GM19438 (cell line): ENCODE results near the gene DNAJC10.
"Not testable (repeated sequence)": the region's sequence is repeated elsewhere in the genome, so short reads cannot be mapped to it uniquely, and the experiment has no call there.

Experiments used
- ATAC-seq: cut with Tn5 transposase; IDR thresholded peaks from one replicate; pipeline ENCODE4 v1.9.1; 2021; ENCODE audit warnings: low read depth; ENCODE audit not compliant: unreplicated experiment

DNAJC10 gene

GRCh38 chr2:182718459-182718858, 2.4 kb downstream of the DNAJC10 start:
- ATAC-seq: no peak

DNA sequence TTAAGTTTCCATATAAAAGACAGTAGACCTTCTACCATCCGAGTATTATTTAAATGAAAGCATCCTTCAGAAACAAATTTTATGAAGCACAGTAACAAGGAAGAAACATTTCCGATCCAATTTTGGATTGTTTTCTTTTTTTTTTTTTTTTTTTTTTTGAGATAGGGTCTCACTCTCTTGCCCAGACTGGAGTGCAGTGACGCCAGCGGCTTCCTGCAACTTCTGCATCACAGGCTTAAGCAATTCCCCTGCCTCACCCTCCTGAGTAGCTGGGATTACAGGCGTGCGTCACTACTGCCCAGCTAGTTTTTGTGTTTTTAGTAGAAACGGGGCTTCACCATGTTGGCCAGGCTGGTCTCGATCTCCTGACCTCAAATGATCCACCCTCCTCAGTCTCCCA, 3.1 kb downstream of the DNAJC10 start:
- not testable (repeated sequence) for ATAC-seq

DNA sequence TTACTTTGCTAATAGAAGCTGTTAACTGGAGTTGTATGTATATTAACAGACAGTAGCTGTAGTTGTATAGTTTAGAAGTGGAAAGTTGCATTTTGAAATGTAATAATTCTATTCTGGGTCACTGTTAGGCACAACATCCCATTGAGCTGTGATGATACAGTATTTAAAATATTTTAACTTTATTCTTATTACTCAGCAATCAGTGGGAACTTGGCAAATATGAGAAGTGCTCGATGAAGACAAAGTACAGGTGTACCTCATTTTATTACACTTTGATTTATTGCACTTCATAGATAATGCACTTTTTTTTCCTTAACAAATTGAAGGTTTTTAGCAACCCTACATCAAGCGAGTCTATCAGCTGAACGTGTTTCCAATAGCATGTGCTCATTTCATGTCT, 8.6 kb downstream of the DNAJC10 start:
- ATAC-seq: no peak

- ATAC-seq: no peak
Observed at GRCh38 chr2:182726473-182726872, 10.4 kb downstream of the DNAJC10 start.

DNA sequence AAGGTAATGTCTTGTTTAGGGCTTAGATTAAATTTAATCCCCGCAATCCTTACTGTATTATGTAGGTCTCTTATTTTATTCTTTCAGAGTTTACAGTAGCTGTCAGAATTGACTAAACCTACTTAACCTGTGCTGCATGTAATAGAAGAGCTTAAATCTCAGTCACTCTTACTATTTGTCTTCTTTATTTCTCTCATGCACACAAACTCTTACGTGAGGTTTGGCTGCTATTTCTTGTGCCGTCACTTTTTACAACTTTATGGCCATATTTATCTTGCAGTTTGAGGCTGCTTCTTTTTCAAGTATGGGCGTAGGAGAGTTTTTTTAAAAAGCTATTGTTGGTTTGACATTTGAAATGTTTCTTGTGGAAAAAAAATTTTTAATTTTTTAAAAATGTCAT, 12.0 kb downstream of the DNAJC10 start:
- ATAC-seq: no peak

- no peak for ATAC-seq
Observed at GRCh38 chr2:182729710-182730339, 13.8 kb downstream of the DNAJC10 start.

GRCh38 chr2:182730486-182730885, 14.4 kb downstream of the DNAJC10 start:
- ATAC-seq: no peak

DNA sequence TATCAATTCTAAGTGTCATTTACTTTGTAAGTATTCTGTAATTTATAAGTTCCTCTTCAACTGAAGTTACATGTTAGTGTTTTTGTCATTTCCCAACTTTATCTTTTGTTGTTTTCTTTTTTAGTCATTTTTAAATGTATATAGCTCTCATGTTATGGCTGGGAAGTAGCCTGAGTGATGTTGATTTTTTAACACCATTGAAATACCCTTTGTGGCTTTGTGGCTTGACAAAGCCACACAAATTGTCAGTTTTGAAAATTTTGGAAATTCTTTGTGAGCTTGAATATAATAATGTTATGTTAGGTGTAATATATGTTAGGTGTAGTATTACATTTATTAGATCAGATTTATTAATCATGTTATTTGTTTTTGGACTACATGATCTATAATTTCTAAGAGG, 16.7 kb downstream of the DNAJC10 start:
- no peak for ATAC-seq

GRCh38 chr2:182733572-182733971, 17.5 kb downstream of the DNAJC10 start:
- ATAC-seq: no peak

DNA sequence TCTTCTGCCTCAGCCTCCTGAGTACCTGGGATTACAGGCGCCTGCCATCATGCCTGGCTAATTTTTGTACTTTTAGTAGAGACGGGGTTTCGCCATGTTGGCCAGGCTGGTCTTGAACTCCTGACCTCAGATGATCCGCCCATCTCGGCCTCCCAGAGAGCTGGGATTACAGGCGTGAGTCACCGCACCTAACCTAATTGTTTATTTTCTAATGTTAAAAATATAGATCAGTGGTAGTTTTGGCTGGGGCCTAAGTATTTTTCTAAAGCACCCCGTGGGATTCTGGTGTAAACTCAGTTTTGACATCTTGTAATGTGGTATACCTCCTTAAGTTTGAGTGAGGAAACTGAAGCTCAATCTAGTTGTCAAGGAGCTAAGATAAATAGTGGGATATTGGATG, 20.8 kb downstream of the DNAJC10 start:
- ATAC-seq: not testable (repeated sequence)

DNA sequence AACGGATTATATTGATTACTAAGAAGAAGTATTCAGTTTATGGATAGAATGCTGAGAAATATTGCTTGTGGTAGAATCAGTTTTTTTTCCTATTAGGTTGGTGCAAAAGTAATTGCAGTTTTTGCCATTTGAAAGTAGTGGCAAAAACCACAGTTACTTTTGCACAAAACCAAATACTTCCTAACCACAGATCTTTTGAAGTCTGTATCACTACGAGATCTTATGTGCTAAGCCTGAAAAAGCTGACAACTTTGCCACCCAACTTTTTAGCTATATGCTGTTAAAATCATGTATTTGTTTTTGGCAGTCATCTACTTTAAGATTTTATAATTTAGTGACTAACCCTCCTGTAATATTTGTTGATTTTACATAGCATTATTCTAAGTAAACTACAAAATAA, 24.6 kb downstream of the DNAJC10 start:
- no peak for ATAC-seq

DNA sequence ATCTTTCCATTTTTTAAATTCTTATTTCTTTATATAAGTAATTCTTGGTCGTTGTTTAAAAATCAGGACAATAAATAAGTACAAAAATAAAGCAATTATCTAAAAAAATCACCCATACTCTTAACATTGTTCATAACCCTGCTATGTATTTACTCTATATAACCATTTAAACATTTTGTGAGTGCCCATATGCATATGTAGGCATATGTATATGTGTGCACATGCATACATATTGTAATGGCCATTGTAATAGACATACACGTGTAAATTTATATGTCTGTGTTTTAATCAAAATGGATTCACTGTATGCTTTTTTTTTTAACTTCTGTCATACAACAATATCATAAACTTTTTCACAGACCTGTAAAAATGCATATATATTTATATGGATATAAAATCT, 25.6 kb downstream of the DNAJC10 start:
- no peak for ATAC-seq

DNA sequence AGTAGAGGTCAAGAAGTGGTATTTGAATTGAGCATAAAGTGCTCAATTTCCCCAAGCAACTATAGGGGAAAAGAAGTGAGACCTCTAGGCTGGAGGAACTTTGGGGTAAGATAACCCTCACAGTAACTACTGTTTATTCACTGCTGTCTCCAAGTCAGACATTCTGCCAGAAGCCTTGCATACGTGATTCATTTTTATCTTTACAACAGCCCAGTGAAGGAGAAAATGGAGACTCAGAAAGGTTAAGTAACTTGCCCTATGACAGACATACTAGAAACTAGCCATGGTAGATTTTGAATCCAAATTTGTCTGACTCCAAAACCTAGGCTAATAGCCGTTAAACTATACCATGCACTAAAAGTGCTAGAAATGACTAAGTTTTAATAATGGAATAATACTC, 28.4 kb downstream of the DNAJC10 start:
- no peak for ATAC-seq

DNA sequence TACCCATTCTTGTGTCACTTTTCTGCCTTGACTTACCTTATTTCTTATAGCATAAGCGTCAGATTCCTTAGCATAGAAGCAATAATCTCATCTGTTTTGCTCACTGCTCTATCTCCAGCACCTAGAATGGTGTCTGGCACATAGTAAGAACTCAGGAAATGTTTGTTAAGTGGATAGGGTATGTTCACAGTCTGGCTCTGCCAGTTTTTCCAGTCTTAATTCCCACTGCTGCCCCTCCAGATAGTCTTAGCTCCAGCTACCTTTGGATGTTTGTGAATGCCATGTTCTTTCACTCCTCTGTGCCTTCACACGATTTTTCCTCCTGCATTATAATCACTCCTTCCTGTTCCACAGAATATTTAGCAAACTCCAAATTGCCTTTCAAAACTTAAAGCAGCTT, 29.0 kb downstream of the DNAJC10 start:
- ATAC-seq: no peak

DNA sequence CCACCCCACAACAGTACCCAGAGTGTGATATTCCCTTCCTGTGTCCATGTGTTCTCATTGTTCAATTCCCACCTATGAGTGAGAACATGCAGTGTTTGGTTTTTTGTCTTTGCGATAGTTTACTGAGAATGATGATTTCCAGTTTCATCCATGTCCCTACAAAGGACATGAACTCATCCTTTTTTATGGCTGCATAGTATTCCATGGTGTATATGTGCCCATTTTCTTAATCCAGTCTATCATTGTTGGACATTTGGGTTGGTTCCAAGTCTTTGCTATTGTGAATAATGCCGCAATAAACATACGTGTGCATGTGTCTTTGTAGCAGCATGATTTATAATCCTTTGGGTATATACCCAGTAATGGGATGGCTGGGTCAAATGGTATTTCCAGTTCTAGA, 29.8 kb downstream of the DNAJC10 start:
- not testable (repeated sequence) for ATAC-seq

DNA sequence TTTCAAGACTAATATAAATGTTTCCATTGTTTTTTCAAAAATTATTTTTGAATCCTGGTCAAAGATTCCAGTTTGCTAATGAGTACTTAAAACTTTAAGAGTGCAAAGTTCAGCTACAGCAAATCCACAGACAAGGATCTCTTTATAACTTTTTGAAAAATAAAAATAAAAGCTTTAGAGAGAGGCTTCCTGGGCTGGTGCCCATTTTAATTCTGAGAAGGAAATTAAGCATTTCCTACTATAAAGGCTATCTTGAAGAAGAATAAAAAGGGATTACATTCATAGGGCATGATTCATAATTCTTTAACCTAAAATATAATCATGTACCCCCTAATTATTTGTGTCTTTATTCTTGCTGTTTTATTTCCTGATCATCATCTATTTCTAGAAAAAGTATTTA, 38.2 kb downstream of the DNAJC10 start:
- ATAC-seq: no peak

DNA sequence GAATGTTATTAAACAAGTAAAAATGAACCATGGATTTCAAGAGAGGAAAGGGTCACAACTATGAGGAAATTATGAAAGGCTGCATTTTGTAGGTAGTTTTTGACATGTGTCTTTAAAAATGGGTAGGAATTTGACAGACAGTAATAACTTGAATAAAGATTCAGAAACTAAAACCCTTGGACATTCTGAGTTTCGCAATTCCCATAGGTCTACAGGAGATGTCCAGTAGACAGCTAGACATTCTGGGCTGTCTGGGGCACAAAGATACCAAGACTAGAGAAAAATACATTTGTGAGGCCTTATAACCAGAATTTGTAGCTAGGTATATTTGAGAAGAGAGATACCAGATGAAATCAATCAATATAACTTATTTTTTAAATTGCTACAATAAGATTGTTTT, 42.3 kb downstream of the DNAJC10 start:
- no peak for ATAC-seq

- ATAC-seq: no peak
Observed at GRCh38 chr2:182761903-182762302, 45.8 kb downstream of the DNAJC10 start.

DNA sequence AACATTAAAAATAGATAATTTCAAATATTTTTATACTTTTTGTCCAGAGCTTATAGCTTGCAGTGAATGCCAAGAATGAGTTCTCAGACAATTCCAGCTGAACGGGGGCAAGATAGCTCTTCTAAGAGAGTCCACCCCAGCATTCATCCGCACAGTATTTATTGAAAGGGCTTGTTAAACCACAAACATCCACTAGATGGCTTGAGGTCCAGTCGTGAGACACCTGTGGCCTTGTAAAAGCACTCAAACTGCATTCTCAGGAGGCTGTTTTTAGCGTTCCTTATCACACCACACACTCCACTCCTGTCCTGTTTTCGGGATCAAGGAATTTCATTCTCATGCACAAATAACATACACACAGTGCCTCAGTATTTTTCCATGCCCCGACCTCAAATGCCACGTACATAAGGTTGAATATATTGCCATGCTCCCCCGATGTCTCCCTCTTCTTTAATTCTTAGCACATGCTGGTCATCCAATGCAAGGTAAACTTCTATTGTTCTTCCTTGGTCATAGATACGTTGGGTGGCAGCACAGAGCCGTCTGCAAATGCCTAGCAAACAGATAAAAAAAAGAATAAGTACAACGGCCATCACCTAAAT, 47.4 kb downstream of the DNAJC10 start:
- ATAC-seq: no peak

GRCh38 chr2:182766626-182767025, 50.6 kb downstream of the DNAJC10 start:
- no peak for ATAC-seq

DNA sequence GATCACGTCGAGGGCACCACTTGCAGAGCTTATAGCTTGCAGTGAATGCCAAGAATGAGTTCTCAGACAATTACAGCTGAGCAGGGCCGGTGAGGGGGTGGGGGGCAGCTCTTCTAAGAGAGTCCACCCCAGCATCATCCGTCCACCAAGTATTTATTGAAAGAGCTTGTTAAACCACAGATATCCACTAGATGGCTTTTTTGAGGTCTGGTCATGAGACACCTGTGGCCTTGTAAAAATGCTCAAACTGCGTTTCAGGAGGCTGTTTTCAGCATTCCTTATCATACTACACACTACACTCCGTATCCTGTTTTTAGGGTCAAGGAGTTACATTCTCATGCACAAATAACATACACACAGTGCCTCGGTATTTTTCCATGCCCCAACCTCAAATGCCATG, 51.5 kb downstream of the DNAJC10 start:
- ATAC-seq: no peak

GRCh38 chr2:182768950-182769349, 52.9 kb downstream of the DNAJC10 start:
- not testable (repeated sequence) for ATAC-seq

DNA sequence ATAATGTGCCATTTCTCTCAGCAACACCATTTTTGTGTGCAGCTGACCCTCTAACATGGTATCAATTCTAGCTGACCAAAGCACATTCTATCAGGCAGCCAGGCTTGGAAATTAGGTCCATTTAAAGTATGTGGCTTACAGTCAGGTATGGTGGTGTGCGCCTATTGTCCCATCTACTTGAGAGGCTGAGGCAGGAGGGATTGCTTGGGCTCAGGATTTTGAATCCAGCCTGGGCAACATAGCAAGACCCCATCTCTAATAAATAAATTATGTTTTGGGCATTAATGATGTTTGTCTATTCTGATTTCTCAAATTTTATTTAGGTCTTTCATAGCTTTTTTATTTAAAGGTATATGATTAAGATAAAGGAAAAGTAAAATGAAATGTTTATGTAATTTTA, 63.3 kb downstream of the DNAJC10 start:
- ATAC-seq: no peak
